ENCODE results near the gene MAGI1.

The MAGI1 gene

GRCh38 chr3:65607101-65607500 is 431.6 kb downstream of the MAGI1 start:
- DNase-seq, result no peak

- DNase-seq, result no peak
Observed at GRCh38 chr3:65605876-65606432, 432.8 kb downstream of the MAGI1 start.

DNA sequence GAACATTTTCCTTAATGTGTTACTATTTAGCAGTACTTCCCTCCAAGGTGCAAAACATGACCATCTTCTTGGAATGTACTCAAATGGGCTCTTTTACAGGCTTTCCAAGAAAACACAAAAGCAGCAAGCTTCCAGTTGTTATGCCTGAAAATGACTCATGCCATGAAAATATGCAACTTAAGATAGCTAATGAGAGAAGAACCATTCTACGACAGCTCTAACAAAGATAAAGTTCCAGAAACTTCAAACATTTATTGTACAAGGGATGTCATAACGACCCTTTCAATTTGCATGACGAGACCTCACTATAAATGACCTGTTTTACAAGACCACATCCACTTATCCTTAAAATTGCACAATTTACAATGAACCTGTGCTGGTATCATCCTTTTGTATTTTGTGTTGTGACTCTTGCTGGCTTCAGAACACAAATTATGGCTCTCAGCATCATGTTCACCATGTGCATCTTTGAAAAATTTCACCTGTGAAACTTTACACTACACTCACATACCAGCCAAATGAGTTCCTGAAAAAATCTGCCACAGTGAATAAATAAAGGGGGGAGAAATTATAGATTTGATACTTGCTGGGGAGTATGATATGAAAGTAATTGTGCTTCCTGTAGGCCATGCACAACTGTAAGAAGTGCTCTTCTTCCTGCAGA is 433.7 kb downstream of the MAGI1 start:
- DNase-seq, result no peak

DNA sequence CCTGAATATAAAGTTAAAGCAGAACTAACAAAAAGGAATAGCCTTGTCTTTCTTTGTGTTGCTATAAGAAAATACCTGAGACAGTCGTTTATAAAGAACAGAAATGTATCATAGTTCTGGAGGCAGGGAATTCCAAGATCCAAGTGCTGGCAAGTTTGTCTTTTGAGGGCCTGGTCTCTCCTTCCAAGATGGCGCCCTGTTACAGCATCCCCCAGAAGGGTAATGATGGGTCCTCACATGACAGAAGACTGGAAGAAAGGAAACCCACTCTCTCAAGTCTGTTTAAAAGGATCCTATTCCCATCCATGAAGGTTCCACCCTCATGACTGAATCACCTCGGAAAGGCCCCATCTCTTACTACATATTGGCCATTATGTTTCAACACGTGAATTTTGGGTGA is 435.1 kb downstream of the MAGI1 start:
- no peak for DNase-seq

GRCh38 chr3:65600888-65601287 is 437.8 kb downstream of the MAGI1 start:
- no peak for DNase-seq

- no peak for DNase-seq
Observed at GRCh38 chr3:65597952-65598413, 440.7 kb downstream of the MAGI1 start.

- DNase-seq, result no peak
Observed at GRCh38 chr3:65597226-65597951, 441.3 kb downstream of the MAGI1 start.

DNA sequence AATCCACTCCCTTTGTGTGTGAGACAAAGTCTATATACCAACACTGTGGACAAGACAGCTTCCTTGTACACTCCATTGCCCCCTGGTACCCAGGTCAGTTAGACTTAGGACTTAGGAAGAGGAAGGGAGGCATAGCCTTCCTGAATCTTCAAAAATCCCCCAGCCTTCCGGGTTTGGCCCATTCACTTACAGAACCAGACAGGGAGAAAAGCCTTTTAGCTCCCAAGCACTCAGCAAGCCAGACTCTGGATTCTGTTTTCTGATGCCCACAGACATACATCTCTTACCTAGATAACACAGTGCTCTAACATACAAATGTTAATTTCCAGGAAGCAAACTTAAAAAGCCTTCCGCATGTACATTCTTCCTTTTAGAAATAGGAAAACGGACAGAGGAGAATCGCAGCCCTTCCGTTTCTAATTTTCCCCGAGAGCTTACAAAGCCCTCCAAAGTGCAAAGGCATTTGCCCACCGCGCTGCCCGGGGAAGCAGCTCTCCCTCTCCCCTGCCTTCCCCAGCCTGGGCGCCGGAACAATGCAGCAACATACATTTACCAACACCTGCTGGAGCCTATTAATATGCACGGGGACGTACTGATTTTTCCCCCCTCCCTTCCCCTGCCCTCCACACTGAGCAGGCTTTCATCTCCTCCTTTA is 442.0 kb downstream of the MAGI1 start:
- no peak for DNase-seq

DNA sequence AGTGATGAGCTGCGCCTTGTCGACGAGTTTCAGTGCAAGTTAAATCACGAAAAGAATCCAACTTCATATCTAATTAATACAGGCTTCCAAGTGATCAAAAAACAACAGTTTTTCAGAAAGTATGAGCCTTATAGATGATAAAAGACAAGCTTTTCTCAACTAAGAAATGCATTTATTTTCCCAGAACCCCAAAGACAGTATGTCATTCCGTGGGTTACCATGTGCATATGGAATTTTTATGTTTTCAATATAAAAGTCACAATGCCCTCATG is 442.8 kb downstream of the MAGI1 start:
- DNase-seq, result no peak

DNA sequence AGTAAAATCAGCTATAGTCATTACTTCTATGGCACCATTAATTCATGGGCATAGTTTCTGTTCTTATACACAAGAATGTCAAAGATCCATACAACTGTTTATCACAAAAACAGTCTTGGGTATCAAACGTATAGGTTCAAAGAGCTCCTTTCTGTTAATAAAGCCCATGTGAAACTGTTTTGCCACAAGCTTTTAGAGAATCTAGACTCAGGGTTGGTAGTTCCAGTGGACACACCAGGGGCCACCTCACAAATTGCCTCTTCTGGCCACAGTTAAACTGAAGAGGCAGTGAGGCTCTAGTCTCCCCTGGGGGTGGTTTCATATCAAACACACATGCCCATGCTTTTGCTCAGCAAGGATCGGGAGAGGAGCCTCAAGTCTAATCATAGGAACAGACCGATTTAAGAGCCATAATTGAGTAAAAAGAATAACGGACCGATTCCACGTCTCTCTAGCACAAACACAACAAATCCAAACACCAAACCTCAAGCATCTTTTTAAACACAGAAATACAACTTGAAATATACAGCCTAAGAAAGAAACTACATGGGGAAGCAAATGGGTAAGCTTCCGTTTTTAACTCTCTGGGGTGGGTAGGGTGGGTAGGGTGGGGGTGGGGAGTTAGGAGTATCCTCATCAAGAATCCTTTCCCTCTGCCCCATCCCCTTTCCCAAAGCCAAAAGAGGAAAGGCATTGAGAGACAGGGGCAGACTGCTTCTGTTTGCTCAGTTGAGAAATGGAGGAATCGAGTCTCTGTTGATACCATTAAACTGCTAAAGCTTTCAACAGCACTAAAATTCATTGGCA is 443.3 kb downstream of the MAGI1 start:
- DNase-seq, result no peak

- DNase-seq, result no peak
Observed at GRCh38 chr3:65593780-65594752, 444.7 kb downstream of the MAGI1 start.

DNA sequence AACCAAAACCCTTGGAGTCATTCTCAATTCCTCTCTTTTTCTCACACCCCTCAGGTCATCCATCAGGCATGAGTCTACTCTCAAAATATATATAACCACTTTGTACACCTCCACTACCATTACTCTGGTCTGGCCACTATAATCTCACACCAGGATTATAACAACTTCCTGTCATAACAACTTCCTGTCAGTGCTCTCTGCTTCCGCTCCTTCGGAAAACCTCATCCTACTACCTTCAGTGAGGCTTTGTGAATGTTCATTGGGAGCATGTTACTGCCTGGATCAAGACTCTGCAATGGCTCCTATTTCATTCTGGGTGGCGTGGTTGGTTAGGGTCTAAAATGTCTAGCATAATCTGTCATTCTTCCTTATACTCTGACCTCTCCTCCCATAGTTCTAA is 447.4 kb downstream of the MAGI1 start:
- DNase-seq, result no peak

DNA sequence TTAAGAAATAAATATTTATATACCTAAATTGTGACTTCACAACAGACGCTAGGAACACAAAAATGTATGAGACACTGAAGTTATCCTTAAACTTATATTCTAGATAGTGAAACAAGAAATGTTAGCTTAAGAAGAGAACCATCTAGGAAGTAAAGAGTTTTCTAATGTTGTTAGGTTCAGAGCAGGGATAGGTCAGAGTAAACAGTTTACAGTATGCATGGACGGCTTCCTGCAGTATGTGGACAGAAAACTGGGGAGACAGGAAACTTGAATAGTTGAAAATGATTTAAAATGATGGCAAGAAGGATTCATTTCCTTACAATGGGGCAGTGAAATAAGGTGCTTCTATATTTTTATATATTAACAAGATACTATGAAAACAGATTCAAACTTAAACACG is 449.8 kb downstream of the MAGI1 start:
- no peak for DNase-seq

DNA sequence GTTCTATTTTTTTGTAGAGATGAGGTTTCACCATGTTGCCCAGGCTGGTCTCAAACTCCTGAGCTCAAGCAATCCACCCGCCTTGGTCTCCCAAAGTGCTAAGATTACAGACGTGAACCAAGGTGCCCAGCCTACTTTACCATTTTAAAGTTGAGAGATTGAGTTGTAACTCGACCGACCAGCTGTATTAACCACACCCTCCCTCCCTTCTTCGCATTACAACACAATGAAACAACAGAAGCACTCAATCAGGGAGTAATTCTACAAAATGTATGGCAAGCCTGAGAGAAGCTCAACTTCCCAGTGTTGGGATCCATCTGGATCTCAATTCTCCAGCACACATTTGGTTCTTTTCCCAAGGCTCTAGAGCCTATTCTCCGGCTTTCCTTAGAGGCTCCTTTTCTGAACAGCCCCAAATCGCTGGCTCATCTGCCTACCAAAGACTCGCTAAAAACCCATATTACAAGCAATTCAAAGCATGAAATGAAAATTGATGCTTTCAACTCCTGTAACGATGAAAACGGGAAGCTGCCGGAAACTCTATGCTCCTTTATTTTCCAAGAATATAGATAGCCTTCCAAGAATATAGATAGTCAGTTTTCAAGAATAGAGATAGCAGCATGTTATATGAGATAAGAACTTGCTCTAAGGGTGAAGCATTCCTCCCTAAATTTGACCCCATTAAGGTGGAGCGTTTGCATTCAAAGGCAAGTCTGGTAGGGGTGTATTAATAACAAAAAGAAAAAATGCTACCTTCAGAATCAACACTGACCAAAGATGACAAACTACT is 450.9 kb downstream of the MAGI1 start:
- DNase-seq, result no peak

DNA sequence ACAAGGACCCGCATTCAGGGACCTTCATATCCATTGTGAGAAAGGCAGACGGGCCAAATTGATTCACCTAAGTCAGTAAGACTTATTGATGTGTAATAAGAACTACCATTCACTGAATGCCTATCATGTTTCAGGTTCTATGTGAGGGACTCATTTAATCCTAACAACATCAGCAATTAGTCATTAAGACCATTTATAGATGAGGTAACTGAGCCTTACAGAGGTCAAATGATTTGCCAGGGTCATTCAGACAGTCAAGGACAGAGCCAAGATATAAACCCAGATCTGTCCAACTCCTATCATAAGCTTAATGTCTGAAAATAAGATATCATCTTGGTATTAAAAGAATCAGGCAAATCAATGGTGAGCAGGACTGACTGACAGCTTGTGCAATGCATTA is 453.8 kb downstream of the MAGI1 start:
- no peak for DNase-seq

GRCh38 chr3:65584002-65584401 is 454.7 kb downstream of the MAGI1 start:
- no peak for DNase-seq

GRCh38 chr3:65583188-65583587 is 455.5 kb downstream of the MAGI1 start:
- DNase-seq, result no peak

- no peak for DNase-seq
Observed at GRCh38 chr3:65582012-65582717, 456.6 kb downstream of the MAGI1 start.

GRCh38 chr3:65581313-65581712 is 457.4 kb downstream of the MAGI1 start:
- no peak for DNase-seq

DNA sequence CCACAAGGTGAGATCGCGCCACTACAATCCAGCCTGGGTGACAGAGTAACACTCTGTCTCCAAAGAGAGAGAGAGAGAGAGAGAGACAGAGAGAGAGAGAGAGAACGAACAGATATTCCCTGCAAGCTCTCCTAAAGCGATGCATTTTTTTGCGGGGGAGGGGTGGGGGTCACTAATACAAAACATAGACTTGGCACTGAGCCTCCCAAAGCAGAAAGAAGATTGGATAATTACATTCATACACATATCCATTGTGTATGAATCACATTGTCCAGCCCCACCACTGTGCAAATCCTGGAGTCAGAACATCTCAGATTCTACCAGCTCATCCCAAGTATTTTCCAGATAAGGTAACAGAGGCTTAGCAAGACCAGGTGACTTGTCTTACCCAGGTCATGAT is 459.9 kb downstream of the MAGI1 start:
- no peak for DNase-seq

Data from NCI-H187 (cell line).